HG03469 (cell line): ENCODE measurements around the gene BMP7.
"Not testable (repeated sequence)": the region's sequence is repeated elsewhere in the genome, so short reads cannot be mapped to it uniquely, and the experiment has no call there.

Experiments used
- ATAC-seq: cut with Tn5 transposase; IDR thresholded peaks from one replicate; pipeline ENCODE4 v1.9.1; 2021; ENCODE audit warnings: mild to moderate bottlenecking, moderate library complexity, moderate number of reproducible peaks; ENCODE audit not compliant: unreplicated experiment

BMP7 gene

DNA sequence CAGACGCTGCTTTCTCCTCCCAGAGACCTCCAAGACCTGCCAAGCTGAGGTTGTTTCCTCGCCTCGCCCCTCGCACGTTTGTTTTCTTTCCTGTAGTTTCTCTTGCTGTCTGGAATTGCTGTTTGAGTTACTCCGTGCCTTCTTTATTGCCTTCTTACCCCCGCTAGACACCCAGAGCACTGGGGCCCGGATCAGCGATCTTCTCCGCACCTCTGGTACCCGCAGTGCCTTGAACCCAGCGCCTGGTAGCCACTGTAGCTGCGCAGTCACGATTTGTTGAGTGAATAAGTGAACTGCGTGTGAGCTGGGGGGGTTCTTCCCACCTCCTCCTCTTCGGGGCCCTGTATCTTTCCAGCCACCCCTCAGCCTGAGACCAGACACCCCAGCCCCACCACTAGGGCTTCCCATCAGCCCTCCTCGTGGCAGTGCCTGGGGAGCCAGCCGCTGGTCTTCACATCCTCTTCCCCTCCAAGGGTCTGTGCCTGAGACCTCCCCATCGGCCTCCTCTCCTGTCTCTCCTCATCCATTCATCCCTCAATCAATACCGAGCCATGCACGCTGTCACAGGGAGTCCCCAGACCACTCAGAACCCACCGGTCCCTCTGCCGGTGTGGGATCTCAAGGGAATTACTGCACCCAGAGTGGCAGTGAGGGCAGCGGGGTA lies 849 bp upstream of the BMP7 start:
- ATAC-seq = no peak

DNA sequence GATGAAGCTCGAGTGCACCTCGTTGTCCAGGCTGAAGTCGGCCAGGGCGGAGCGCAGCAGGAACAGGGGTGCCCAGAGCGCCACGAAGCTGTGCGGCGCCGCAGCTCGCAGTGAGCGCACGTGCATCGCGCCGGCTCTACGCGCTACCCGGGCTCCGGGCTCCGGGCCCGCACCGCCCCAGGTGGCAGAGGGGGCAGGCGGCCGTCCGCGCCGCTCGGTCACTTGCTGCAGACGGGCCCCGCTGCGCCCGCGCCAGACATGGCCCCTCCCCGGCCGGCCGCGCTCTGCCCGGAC lies 497 bp downstream of the BMP7 start:
- no peak for ATAC-seq

DNA sequence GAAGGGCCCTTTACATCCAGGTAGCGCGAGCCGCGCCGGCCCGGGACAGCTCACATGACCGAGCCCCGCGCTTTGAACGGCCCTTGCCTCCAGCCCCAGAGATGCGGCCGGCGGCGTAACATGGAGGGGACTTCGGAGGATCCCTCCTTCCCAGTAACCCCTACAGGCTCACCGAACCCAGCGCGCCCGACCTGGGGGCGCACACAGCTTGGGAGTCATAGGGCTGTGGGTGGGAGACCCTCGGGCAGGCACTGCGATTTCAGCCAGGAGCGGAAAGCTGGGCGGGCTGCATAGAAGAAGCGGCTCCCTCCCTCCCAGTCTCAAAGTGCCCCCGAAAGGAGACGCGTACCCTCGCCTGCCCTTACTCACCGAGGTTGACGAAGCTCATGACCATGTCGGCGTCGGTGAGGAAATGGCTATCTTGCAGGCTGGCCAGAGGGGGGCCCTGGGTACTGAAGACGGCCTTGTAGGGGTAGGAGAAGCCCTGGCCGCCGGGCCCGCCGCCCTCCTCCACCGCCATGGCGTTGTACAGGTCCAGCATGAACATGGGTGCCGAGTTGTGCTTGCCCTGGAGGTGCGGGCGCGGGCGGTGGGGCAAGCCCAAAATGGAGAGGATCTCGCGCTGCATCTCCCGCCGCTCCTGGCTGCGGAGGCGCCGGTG lies 975 bp downstream of the BMP7 start:
- no peak for ATAC-seq

GRCh38 chr20:57264908-57265335 lies 1.5 kb downstream of the BMP7 start:
- not testable (repeated sequence) for ATAC-seq

- no peak for ATAC-seq
These were observed 2.3 kb downstream of the BMP7 start for GRCh38 chr20:57263801-57264792.

- ATAC-seq = no peak
These were observed 3.4 kb downstream of the BMP7 start for GRCh38 chr20:57262784-57263609.

DNA sequence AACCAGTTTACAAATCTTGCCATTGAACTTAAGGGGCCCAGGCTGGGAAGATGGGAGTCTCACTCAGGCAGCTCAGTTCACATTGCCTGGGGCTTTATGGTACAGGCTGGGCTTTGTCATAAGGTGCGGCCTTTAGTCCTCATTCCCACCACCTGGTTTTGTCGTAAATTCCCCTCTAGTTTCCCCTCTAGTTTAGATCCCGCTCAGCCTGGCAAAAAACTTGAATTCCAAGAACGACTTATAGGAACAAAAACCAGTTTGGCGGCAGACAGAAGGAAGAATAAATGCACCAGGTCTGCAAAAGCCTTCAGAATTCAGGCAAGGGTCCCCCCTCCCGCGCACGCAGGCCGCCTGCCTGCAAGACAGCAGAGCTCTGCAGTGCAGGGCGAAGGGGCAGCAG lies 4.1 kb downstream of the BMP7 start:
- ATAC-seq = no peak

- no peak for ATAC-seq
These were observed 4.8 kb downstream of the BMP7 start for GRCh38 chr20:57261457-57262251.

DNA sequence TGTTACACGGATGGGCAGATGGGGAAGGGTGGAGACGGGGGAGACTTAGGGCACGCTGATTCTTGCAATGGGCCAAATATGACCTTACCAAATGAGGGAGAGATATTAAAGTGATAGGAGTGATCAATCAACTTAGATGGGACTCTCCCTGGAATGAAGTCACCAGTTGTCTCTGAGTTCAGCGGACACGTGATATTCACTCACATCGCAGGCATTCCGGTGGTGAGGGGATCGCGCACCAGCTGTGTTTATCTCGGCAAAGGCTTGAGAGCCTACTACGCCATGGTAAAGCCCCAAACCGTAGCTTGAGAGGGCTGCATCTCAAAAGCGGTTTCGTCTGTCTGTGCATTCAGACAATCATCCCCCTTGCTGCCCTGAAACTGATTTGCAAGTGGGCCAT lies 5.5 kb downstream of the BMP7 start:
- ATAC-seq = no peak

DNA sequence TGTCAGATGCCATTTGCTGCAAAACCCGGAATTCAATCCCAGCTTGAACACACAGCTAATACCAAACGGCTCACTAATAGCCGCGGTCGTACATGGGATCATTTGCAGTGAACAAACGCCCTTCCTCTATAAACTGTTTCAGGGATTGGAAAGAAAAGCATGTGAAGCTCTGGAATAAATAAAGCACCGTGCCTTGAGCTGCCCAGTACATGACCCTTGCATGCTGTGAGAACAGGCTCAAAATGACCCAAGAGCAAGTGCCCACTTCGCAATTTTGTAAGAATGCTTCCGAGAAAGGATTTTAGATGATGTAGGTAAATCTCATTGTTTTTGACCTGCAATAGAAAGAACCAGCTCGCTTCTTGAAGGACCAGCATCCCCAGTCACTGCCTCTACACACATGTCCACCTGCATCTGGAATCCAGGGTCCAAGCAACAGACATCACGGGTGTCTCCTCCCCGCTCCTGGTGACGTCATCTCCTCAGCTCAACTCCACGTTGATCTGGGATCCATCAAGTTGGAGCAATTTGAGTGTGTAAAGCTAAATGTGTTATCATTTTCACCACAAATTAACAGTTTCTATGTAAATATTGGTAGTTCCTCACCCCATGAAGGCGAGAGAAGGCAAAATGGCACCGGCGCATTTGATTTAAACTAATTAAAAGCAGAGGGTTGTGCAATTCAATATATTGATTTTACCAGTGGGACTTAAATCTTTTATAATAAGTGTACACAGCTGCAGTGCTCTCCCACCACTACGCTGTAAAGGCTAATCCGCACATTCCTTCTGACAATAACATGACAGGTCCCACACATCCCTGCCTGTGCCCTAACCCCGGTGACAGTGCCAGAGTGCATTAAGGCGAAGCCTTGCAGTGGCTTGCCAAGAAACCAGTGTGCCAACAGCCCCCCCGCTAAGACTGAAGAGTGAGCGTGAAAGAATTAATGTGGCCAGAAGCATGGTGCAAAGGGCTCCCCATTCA lies 6.2 kb downstream of the BMP7 start:
- no peak for ATAC-seq

GRCh38 chr20:57259121-57259937 lies 7.1 kb downstream of the BMP7 start:
- ATAC-seq = no peak

GRCh38 chr20:57257701-57258453 lies 8.6 kb downstream of the BMP7 start:
- no peak for ATAC-seq

GRCh38 chr20:57256908-57257307 lies 9.5 kb downstream of the BMP7 start:
- no peak for ATAC-seq

DNA sequence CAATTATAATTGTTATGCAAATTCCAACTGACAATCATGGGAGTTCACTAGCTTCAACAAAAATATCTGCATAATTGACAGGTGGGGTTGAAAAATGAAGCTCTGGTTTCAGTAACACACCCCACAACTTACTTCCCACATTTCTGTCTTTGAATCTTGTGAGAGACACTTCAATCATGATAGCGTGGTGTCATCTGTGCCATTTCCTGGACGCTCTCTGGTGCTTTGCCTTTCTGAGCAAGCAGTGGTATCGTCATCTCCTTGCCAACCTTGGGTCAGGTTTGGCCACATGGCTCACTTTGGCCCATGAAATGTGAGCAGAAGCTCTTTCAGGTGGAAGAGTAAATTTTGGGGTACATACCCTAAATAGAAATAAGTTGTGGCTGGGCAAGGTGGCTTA lies 10.2 kb downstream of the BMP7 start:
- no peak for ATAC-seq

DNA sequence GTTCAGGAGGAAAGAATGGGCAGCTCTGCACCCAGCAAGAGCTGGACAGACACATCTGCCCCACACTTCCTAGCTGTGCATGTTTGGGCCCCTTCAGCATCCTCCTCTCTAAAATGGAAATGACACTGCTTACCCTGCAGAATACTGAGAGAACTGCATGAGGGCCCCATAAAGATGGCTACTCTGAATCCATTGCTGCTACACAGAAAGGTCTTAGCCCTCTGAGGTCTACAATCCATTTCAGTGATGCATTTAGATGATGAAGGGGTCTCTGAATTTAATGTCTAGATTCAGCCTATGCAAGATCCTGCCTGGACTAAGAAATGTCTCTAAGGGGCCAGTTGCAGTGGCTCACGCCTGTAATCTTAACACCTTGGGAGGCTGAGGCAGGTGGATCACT lies 11.3 kb downstream of the BMP7 start:
- ATAC-seq = no peak

DNA sequence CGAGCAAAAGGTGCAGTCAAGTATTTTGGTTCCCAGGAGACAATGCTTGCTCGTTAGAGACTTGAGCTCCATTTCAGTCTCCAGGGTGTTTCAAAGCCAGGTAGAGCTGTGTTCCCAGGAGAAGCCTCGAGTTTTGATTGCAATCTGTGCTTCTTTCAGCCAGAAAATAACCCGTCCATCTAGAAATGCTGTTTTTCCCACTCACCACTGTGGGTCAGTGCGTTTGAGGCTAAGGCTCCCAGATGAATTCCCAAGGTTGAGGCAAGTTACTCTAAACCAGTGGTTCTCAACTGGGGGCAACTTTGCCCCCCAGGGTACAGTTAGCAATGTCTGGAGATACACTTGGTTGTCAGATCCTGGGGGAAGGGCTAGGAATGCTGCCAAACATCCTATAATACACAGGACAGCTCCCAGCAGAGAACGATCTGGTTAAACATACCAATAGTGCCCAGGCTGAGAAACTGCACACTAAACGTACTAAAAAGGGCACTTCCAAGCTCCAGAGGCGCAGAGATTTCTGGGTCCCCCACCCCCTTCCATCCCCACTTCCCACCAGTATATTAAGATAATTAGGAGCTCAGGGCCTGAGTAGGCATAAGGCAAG lies 13.8 kb downstream of the BMP7 start:
- ATAC-seq = no peak

- no peak for ATAC-seq
These were observed 14.5 kb downstream of the BMP7 start for GRCh38 chr20:57251949-57252348.
